HCT116 (cell line): ENCODE data around the gene MYO1B. TPM values are rescaled to one million over a fixed set of nuclear protein-coding genes. Genes with fewer than 3 reads are reported as not detected.

ENCODE experiments used
- ATAC-seq: fragments of 200-7000 bp; cut with Tn5 transposase; 2 replicates; pipeline ENCODE4 v1.9.1; 2020; ENCODE audit warnings: mild to moderate bottlenecking, moderate library complexity
- BruUV-seq: library from RNA; stranded (reverse); fragments of 400-500 nt; replicated peaks from 2 replicates; lab custom pipeline; 2021; lab: Mats Ljungman, UMichigan
- CTCF ChIA-PET: fragments of 300-600 bp; sonication (Branson Sonifier 250); formaldehyde crosslinking; loops from one replicate; lab custom pipeline; 2021; ENCODE audit warnings: antibody characterized with exemption; lab: Charles Lee
- POLR2A ChIA-PET: fragments of 300-600, 350-600 bp; sonication (Branson Sonifier 250); formaldehyde crosslinking; loops from one replicate; lab custom pipeline; 2021; ENCODE audit warnings: antibody characterized with exemption; lab: Charles Lee
- RAD21 ChIA-PET, 2 experiments: fragments of 300-600 bp; sonication (Branson Sonifier 250); formaldehyde crosslinking; loops; one replicate each; lab custom pipeline; 2023; ENCODE audit warnings: low total read pairs in 2 of 2; ENCODE audit not compliant: uncharacterized antibody in 2 of 2, unreplicated experiment in 2 of 2, low non-redundant PET in 1 of 2; lab: Charles Lee
- DNase-seq: peaks from one replicate; pipeline ENCODE4 v3.0.0-alpha.2; 2010; ENCODE audit warnings: low read depth, low spot score
- H2AFZ ChIP-seq: fragments of 200-600 bp; shearing (Covaris generic), sonication (generic); 2 replicates; pipeline ENCODE4 v1.6.1; 2017; ENCODE audit warnings: low read depth, mixed run types, mixed read lengths, antibody characterized with exemption, low read length; ENCODE audit not compliant: poor library complexity, severe bottlenecking
- H3K27ac ChIP-seq: 2 replicates; pipeline ENCODE4 v1.5.1; 2012; ENCODE audit warnings: low read depth, low read length
- H3K27me3 ChIP-seq: fragments of 200-600 bp; sonication (generic); 2 replicates; pipeline ENCODE4 v1.6.1; 2016; ENCODE audit warnings: mixed run types, low read length, mixed read lengths; ENCODE audit not compliant: insufficient read depth
- H3K36me3 ChIP-seq, 2 experiments: fragments of 200-500 bp in 1 of 2; fragments of 200-600 bp in 1 of 2; sonication (Bioruptor generic) in 1 of 2; sonication (generic) in 1 of 2; 2 replicates each; pipeline versions ENCODE4 v1.5.1 to v1.6.1; 2014 to 2016; ENCODE audit warnings: low read length in 2 of 2, inconsistent platforms in 1 of 2, mixed read lengths in 1 of 2, mixed run types in 1 of 2; ENCODE audit not compliant: insufficient read depth in 2 of 2, control insufficient read depth in 1 of 2
- H3K4me1 ChIP-seq, 2 experiments: fragments of 200-600 bp in 1 of 2; sonication (generic) in 1 of 2; 2 replicates each; pipeline versions ENCODE4 v1.5.1 to v1.6.1; 2012 to 2017; ENCODE audit warnings: low read length in 2 of 2, inconsistent platforms in 1 of 2, mild to moderate bottlenecking in 1 of 2, mixed read lengths in 1 of 2, mixed run types in 1 of 2, moderate library complexity in 1 of 2; ENCODE audit not compliant: insufficient read depth in 2 of 2, control insufficient read depth in 1 of 2
- H3K4me2 ChIP-seq: fragments of 200-600 bp; sonication (generic); 2 replicates; pipeline ENCODE4 v1.6.1; 2017; ENCODE audit warnings: mixed run types, low read length, mixed read lengths
- H3K4me3 ChIP-seq, 2 experiments: fragments of 200-600 bp in 1 of 2; sonication (generic) in 1 of 2; replicated peaks in 1 of 2; 2 replicates each; pipeline ENCODE4 v1.5.1; 2011 to 2016; ENCODE audit warnings: low read length in 2 of 2, control low read depth in 1 of 2, low read depth in 1 of 2, mild to moderate bottlenecking in 1 of 2, mixed read lengths in 1 of 2, mixed run types in 1 of 2
- H3K79me2 ChIP-seq: fragments of 200-600 bp; sonication (generic); 2 replicates; pipeline ENCODE4 v1.6.1; 2017; ENCODE audit warnings: mild to moderate bottlenecking, mixed run types, low read length, moderate library complexity, mixed read lengths; ENCODE audit not compliant: insufficient read depth
- H3K9ac ChIP-seq: fragments of 200-600 bp; sonication (generic); 2 replicates; pipeline ENCODE4 v1.6.1; 2016; ENCODE audit warnings: low read length, mixed read lengths
- H3K9me2 ChIP-seq: fragments of 200-600 bp; sonication (generic), shearing (Covaris generic); 2 replicates; pipeline ENCODE4 v1.6.1; 2017; ENCODE audit warnings: mixed run types, mild to moderate bottlenecking, moderate library complexity; ENCODE audit not compliant: insufficient read depth
- H3K9me3 ChIP-seq, 2 experiments: fragments of 200-500 bp in 1 of 2; fragments of 200-600 bp in 1 of 2; sonication (Bioruptor generic) in 1 of 2; sonication (generic) in 1 of 2; 2 replicates each; pipeline ENCODE4 v1.6.1; 2014 to 2017; ENCODE audit warnings: low read length in 2 of 2, mixed read lengths in 2 of 2, inconsistent platforms in 1 of 2, low read depth in 1 of 2, mild to moderate bottlenecking in 1 of 2, mixed run types in 1 of 2, moderate library complexity in 1 of 2; ENCODE audit not compliant: control insufficient read depth in 1 of 2, insufficient read depth in 1 of 2
- H4K20me1 ChIP-seq: fragments of 200-600 bp; sonication (generic), shearing (Covaris generic); 2 replicates; pipeline ENCODE4 v1.6.1; 2017; ENCODE audit warnings: mixed run types, mild to moderate bottlenecking, moderate library complexity; ENCODE audit not compliant: insufficient read depth
- ATF3 ChIP-seq: IDR thresholded peaks from 2 replicates; pipeline ENCODE4 v1.6.1; 2012
- CBX3 ChIP-seq: IDR thresholded peaks from 2 replicates; pipeline ENCODE4 v1.6.1; 2012; ENCODE audit warnings: low read depth
- EGR1 ChIP-seq: IDR thresholded peaks from 2 replicates; pipeline ENCODE4 v1.6.1; 2012; ENCODE audit warnings: low read depth
- EZH2phosphoT487 ChIP-seq: fragments of 200-600 bp; IDR thresholded peaks from 2 replicates; pipeline ENCODE4 v1.6.1; 2018; ENCODE audit warnings: antibody characterized with exemption, borderline replicate concordance
- JUND ChIP-seq: IDR thresholded peaks from 2 replicates; pipeline ENCODE4 v1.6.1; 2012
- MAX ChIP-seq: IDR thresholded peaks from 2 replicates; pipeline ENCODE4 v1.6.1; 2012
- POLR2A ChIP-seq: IDR thresholded peaks from 2 replicates; pipeline ENCODE4 v1.7.0; 2011; ENCODE audit warnings: borderline replicate concordance; ENCODE audit not compliant: insufficient read depth, insufficient read length; ENCODE audit errors: extremely low read depth
- RAD21 ChIP-seq: IDR thresholded peaks from 2 replicates; pipeline ENCODE4 v1.6.1; 2012; ENCODE audit warnings: low read depth, mild to moderate bottlenecking
- REST ChIP-seq: IDR thresholded peaks from 2 replicates; pipeline ENCODE4 v1.6.1; 2012; ENCODE audit warnings: low read depth
- SIN3A ChIP-seq: IDR thresholded peaks from 2 replicates; pipeline ENCODE4 v1.6.1; 2012; ENCODE audit warnings: low read depth
- SP1 ChIP-seq: IDR thresholded peaks from 2 replicates; pipeline ENCODE4 v1.6.1; 2012; ENCODE audit warnings: low read depth
- SRF ChIP-seq: IDR thresholded peaks from 2 replicates; pipeline ENCODE4 v1.6.1; 2012; ENCODE audit warnings: low read depth
- ZBTB33 ChIP-seq: IDR thresholded peaks from 2 replicates; pipeline ENCODE4 v1.6.1; 2011; ENCODE audit warnings: mild to moderate bottlenecking, low read length, moderate library complexity; ENCODE audit not compliant: insufficient replicate concordance; ENCODE audit errors: extremely low read depth
- ZFX ChIP-seq: fragments of 450-650 bp; IDR thresholded peaks from 2 replicates; pipeline ENCODE4 v1.6.1; 2017
- ZNF274 ChIP-seq: fragments of 200-500 bp; sonication (Bioruptor generic); IDR thresholded peaks from 2 replicates; pipeline ENCODE4 v1.6.1; 2014; ENCODE audit warnings: mild to moderate bottlenecking, low read depth, low read length, inconsistent platforms
- intact Hi-C: fragments of 100-400 bp; cut with micrococcal nuclease; formaldehyde crosslinking; loops from 2 replicates; pipeline ENCODE4 v1.10.0; 2022
- total RNA-seq: library from RNA; stranded (reverse); gene quantifications from one replicate; pipeline ENCODE4 v1.2.1, GENCODE V29; 2021; ENCODE audit not compliant: unreplicated experiment

MYO1B gene
- total RNA-seq, 1 experiment from 2014 or later = 51.7 TPM

GRCh38 chr2:191287820-191288219 is 42.6 kb downstream of the MYO1B start:
- no TSS peak for BruUV-seq
- peaks cover 28% of the 10 kb centered on the region; the same call in 1 of the 2 replicates for H3K79me2 ChIP-seq

GRCh38 chr2:191289049-191289448 is 43.8 kb downstream of the MYO1B start:
- POLR2A ChIA-PET = no interaction called here
- Histone ChIP-seq H2AFZ (no peak overlapping the region), H4K20me1 (no peaks in the 10 kb centered on the region), H3K4me2 (no peak overlapping the region), H3K27me3 (no peaks in the 10 kb centered on the region), H3K4me1 (no peaks in the 10 kb centered on the region), H3K27ac (no peak overlapping the region), H3K9me2 (no peaks in the 10 kb centered on the region), H3K9ac (no peak overlapping the region), H3K4me3 (no peak overlapping the region), H3K36me3 (no peaks in the 10 kb centered on the region), H3K79me2 (peaks cover 33% of the 10 kb centered on the region), H3K9me3 (no peaks in the 10 kb centered on the region)
- intact Hi-C loops = no loop called here
- RAD21 ChIA-PET = no interaction called here
- CTCF ChIA-PET = no interaction called here
- no TSS peak for BruUV-seq
- DNase-seq (no peak), ATAC-seq (no peak)
- no peak for TF ChIP-seq SRF
- TF ChIP-seq SIN3A = no peak
- TF ChIP-seq ZBTB33 = no peak
- no peak for TF ChIP-seq REST
- no peak for TF ChIP-seq ATF3
- TF ChIP-seq EZH2phosphoT487 = no peak
- TF ChIP-seq CBX3 = no peak
- no peak for TF ChIP-seq ZFX
- TF ChIP-seq ZNF274 = no peak
- no peak for TF ChIP-seq SP1

More at GRCh38 chr2:191287820-191288219, 42.6 kb downstream of the MYO1B start:
- intact Hi-C loops = no loop called here
- H4K20me1 ChIP-seq = no peaks in the 10 kb centered on the region
- no peaks in the 10 kb centered on the region for H3K9me3 ChIP-seq
- no peak overlapping the region for H2AFZ ChIP-seq
- DNase-seq (no peak), ATAC-seq (no peak)
- POLR2A ChIA-PET = no interaction called here
- TF ChIP-seq EGR1 (no peak), CBX3 (no peak), RAD21 (no peak), SRF (no peak), POLR2A (no peak), ATF3 (no peak), JUND (no peak), EZH2phosphoT487 (no peak), MAX (no peak), ZFX (no peak)
- CTCF ChIA-PET = no interaction called here
- no peaks in the 10 kb centered on the region for H3K9me2 ChIP-seq
- no peaks in the 10 kb centered on the region for H3K27me3 ChIP-seq
- H3K9ac ChIP-seq = no peak overlapping the region
- H3K4me2 ChIP-seq = no peak overlapping the region
- no peak overlapping the region for H3K27ac ChIP-seq
- no peaks in the 10 kb centered on the region for H3K36me3 ChIP-seq
- RAD21 ChIA-PET = no interaction called here
- no peaks in the 10 kb centered on the region for H3K4me1 ChIP-seq
- H3K4me3 ChIP-seq = no peak overlapping the region
